Sigmoid colon (tissue), 7 donors: Measurements from ENCODE around the gene OSBPL5. TPM values are rescaled to one million over a fixed set of nuclear protein-coding genes. Genes with fewer than 3 reads are reported as not detected.

Experiments
- DNase-seq: peaks from one replicate; pipeline ENCODE4 v3.0.0-alpha.2; 2019
- H3K27ac ChIP-seq, 4 donors: fragments of 200-600 bp; sonication (generic); one replicate each; pipeline ENCODE4 v1.5.1; 2016 to 2019; ENCODE audit warnings: mild to moderate bottlenecking in 1 of 4
- H3K27me3 ChIP-seq, 3 donors: fragments of 200-600 bp; sonication (generic); one replicate each; pipeline ENCODE4 v1.5.1; 2019; ENCODE audit warnings: mild to moderate bottlenecking in 1 of 3
- H3K36me3 ChIP-seq, 4 donors: fragments of 200-600 bp; sonication (generic); one replicate each; pipeline ENCODE4 v1.5.1; 2016 to 2019
- H3K4me1 ChIP-seq, 4 donors: fragments of 200-600 bp; sonication (generic); one replicate each; pipeline ENCODE4 v1.5.1; 2017 to 2019
- H3K4me3 ChIP-seq, 4 donors: fragments of 200-600 bp; sonication (generic); one replicate each; pipeline ENCODE4 v1.5.1; 2017 to 2019; ENCODE audit warnings: mild to moderate bottlenecking in 2 of 4, moderate library complexity in 1 of 4
- H3K9me3 ChIP-seq, 4 donors: fragments of 200-600 bp in 3 of 4; sonication (generic) in 3 of 4; one replicate each; pipeline versions ENCODE4 v1.5.1 to v1.6.1; 2013 to 2019
- CTCF ChIP-seq, 4 experiments: fragments of 450-650 bp in 3 of 4; fragments of 200-600 bp in 1 of 4; IDR thresholded peaks; one replicate each; pipeline ENCODE4 v1.5.1; 2016 to 2019; ENCODE audit warnings: antibody characterized with exemption in 4 of 4, mild to moderate bottlenecking in 3 of 4, moderate library complexity in 2 of 4
- EP300 ChIP-seq, 4 donors: sonication (generic); formaldehyde crosslinking; IDR thresholded peaks; one replicate each; pipeline ENCODE4 v1.6.1; 2017; ENCODE audit warnings: antibody characterized with exemption in 4 of 4
- POLR2A ChIP-seq, 2 donors: fragments of 450-650 bp; IDR thresholded peaks; one replicate each; pipeline ENCODE4 v1.6.1; 2016; ENCODE audit warnings: antibody characterized with exemption in 2 of 2, mild to moderate bottlenecking in 2 of 2, moderate library complexity in 2 of 2
- POLR2AphosphoS5 ChIP-seq, 4 donors: sonication (generic); formaldehyde crosslinking; IDR thresholded peaks; one replicate each; pipeline ENCODE4 v1.6.1; 2017; ENCODE audit warnings: antibody characterized with exemption in 4 of 4
- WGBS, 2 donors: extraction: QIAGEN DNeasy Blood & Tissue Kit; methylation state at CpG; one replicate each; pipeline ENCODE4 v1.1.7; 2013; 5-methylcytosine and 5-hydroxymethylcytosine counted together
- intact Hi-C: fragments of 100-400 bp; cut with DNase I; formaldehyde crosslinking; loops from one replicate; pipeline ENCODE4 v1.15.1; 2023
- polyA plus RNA-seq, 3 donors: library from polyadenylated mRNA; stranded (reverse); fragments of 200-250 nt; gene quantifications; one replicate each; pipeline ENCODE4 v1.2.3, GENCODE V29; 2013
- total RNA-seq, 4 donors: library from RNA; depleted of rRNA; stranded (reverse); fragments of >200 nt; gene quantifications; one replicate each; pipeline ENCODE4 v1.1.0, GENCODE V29; 2016
- donor health status: healthy with polysubstance abuse.
- donor health status: Bipolar disorder and iron deficiency.
- donor health status: healthy.

OSBPL5 gene
- total and polyA plus RNA-seq, 7 donors, result 16.6 to 69.2 (median 29.8) TPM

GRCh38 chr11:3052567-3052966, 112.5 kb downstream of the OSBPL5 start:
- intact Hi-C loops, result no loop called here
- Histone ChIP-seq H3K27me3 (no peaks in the 10 kb centered on the region), H3K27ac (peak overlapping the region in 2 of 4 donors; percentile 86 to 91), H3K4me3 (no peak overlapping the region), H3K36me3 (peaks cover 0 to under 1% (median 0%) of the 10 kb centered on the region in 4 donors), H3K9me3 (no peaks in the 10 kb centered on the region), H3K4me1 (peaks cover 0 to 77% (median 63%) of the 10 kb centered on the region in 4 donors)
- DNase-seq, result no peak
- TF ChIP-seq POLR2A (IDR thresholded peaks at IDR 0.05) (no peak), EP300 (IDR thresholded peaks at IDR 0.05) (no peak)
- 80 to 83% methylated on average over 11 of the region's 11 CpGs for WGBS, 2 donors

- peak overlapping the region in 2 of 4 donors; percentile 86 to 91 for H3K27ac ChIP-seq
- H3K36me3 ChIP-seq, result peaks cover 0 to 5% (median 0%) of the 10 kb centered on the region in 4 donors
- no peak overlapping the region for H3K4me3 ChIP-seq
- no peak for DNase-seq
- WGBS, 2 donors, result 45 to 58% methylated on average over 14 of the region's 14 CpGs
- intact Hi-C loops, result no loop called here
- H3K27me3 ChIP-seq, result no peaks in the 10 kb centered on the region
- peaks cover 0 to 77% (median 63%) of the 10 kb centered on the region in 4 donors for H3K4me1 ChIP-seq
- no peak for TF ChIP-seq CTCF (IDR thresholded peaks at IDR 0.05)
- TF ChIP-seq POLR2A (IDR thresholded peaks at IDR 0.05), result no peak
- no peak for TF ChIP-seq EP300 (IDR thresholded peaks at IDR 0.05)
- TF ChIP-seq POLR2AphosphoS5 (IDR thresholded peaks at IDR 0.05), result no peak
- no peaks in the 10 kb centered on the region for H3K9me3 ChIP-seq
Measured at GRCh38 chr11:3052109-3052479, 113.0 kb downstream of the OSBPL5 start.

DNA sequence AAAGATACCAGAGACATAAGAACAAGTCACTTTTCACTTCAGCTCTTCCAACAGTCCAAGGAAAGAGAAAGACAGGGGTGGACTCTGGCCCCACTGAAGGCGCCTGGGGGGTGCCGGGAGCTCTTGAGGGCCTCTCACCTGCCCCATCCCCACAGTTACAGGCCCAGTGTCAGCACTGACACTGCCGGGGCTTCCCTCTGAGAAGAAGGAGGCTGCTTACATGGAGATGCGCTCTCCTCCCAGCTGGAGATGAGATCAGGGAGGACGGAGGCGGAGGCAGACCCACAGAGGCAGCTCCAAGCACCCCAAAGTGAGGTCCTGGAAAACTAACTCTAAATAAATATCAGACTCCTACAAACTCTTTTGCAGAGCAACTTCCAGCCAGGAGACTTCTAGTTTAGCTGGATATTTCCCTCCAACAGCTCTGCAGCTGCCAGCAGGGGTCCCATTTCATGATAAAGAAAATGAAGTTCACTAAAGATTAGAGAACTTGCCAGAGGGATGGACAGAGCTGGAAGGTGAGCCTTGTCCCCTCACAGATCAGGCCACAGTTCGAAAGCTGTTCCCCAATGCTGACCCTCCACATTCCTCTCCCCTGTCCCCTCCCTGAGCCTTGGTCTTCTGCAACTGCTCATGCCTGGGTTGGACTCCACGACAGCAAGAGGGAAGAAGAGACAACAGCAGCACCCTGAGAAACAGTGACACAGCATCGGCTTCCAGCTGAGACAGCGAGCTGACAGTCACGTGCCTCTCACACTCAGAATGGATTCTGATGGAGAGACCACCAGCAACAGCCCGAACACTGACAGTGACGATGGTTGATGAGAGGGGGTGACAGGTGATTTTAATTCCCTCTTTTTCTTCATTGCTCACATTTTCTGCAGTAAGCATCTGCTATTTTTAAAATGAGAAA, 113.7 kb downstream of the OSBPL5 start:
- peaks cover 0 to 77% (median 61%) of the 10 kb centered on the region in 4 donors for H3K4me1 ChIP-seq
- DNase-seq, result no peak
- TF ChIP-seq CTCF (IDR thresholded peaks at IDR 0.05) (no peak), POLR2AphosphoS5 (IDR thresholded peaks at IDR 0.05) (no peak), POLR2A (IDR thresholded peaks at IDR 0.05) (no peak)
- 81 to 92% methylated on average over 13 of the region's 13 CpGs for WGBS, 2 donors
- intact Hi-C loops, result loop anchor here (2.0 kb wide), 1 partner anchor 41 kb away; no protein-coding TSS in a partner anchor
- no peaks in the 10 kb centered on the region for H3K9me3 ChIP-seq
- H3K27me3 ChIP-seq, result no peaks in the 10 kb centered on the region
- peaks cover 0 to 5% (median 0%) of the 10 kb centered on the region in 4 donors for H3K36me3 ChIP-seq
- no peak overlapping the region for H3K4me3 ChIP-seq
- H3K27ac ChIP-seq, result peak overlapping the region in 3 of 4 donors; percentile 86 to 91 (median 87)

DNA sequence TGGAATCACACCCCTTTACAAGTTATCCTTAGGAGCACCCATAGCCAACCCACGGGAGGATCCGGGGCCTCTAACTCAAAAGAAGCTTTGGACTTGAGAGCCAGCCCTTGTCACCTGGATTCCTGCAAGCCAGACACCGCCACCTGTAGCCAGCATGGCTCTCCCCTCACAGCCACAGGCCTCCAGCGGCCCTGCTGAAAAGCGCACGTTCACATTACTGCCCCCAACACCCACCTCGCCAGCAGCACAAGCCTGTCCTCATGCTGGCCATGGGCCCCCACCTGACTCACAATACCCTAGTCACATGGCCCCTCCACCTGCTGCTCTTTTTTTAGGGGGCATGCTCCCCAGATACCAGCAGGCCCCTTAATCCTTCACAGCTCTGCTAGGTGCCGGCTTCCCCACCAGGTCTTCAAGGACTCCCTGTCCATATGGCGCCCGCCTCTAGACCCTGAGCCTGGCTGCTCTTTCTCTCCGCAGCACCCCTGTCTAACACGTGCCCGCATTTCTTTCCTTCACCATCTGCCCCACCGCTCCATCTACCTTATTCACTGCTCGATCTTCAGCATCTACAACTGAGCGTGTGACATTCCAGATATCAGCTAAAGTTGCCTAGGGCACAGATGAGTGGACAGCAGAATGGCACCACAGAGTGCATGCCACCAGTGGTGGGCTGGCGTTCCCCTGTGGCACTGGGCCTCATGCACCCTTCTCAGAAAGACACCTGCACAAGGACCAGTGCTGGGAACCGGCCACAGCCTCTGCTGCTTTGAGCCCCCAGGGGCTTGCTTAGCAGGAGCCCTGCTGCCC, 114.5 kb downstream of the OSBPL5 start:
- Histone ChIP-seq H3K27ac (peak overlapping the region; percentile 72 to 91 (median 86)), H3K27me3 (no peaks in the 10 kb centered on the region), H3K4me3 (no peak overlapping the region), H3K36me3 (peaks cover 0 to 8% (median 0%) of the 10 kb centered on the region in 4 donors), H3K4me1 (peaks cover 0 to 77% (median 56%) of the 10 kb centered on the region in 4 donors), H3K9me3 (no peaks in the 10 kb centered on the region)
- DNase-seq, result no peak
- TF ChIP-seq CTCF (IDR thresholded peaks at IDR 0.05) (no peak), EP300 (IDR thresholded peaks at IDR 0.05) (no peak), POLR2A (IDR thresholded peaks at IDR 0.05) (no peak), POLR2AphosphoS5 (IDR thresholded peaks at IDR 0.05) (no peak)
- intact Hi-C loops, result loop anchor here (2.0 kb wide), 1 partner anchor 42 kb away; no protein-coding TSS in a partner anchor
- 93 to 96% methylated on average over 18 of the region's 18 CpGs for WGBS, 2 donors
